ENCODE data around the gene GABBR2.
"Not testable (repeated sequence)": the region's sequence is repeated elsewhere in the genome, so short reads cannot be mapped to it uniquely, and the experiment has no call there.

The GABBR2 gene

DNA sequence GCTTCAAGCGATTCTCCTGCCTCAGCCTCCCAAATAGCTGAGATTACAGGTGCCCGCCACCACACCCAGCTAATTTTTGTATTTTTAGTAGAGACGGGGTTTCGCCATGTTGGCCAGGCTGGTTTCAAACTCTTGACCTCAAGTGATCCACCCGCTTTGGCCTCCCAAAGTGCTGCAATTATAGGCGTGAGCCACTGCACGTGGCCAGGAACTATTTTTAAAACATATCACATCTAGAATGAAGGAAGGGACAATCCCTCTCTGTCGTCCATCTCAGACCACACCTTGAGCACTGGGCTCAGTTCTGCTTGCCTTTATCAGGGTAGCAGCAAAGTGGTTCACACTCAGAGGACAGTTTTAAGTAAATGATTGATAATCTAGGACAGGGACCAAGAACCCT is 207.5 kb downstream of the GABBR2 start:
- not testable (repeated sequence) for H3K36me3 Mint-ChIP-seq (ENCODE audit: low read depth); H3K4me1 Mint-ChIP-seq (ENCODE audit: low read depth); H3K27me3 Mint-ChIP-seq (ENCODE audit: low read depth); H3K4me3 Mint-ChIP-seq; H3K27ac Mint-ChIP-seq; H3K9me3 Mint-ChIP-seq

- Mint-ChIP-seq H3K27me3 (ENCODE audit: low read depth) (no peaks in the 10 kb centered on the region), H3K27ac (no peak overlapping the region), H3K4me3 (no peak overlapping the region), H3K36me3 (ENCODE audit: low read depth) (no peaks in the 10 kb centered on the region), H3K4me1 (ENCODE audit: low read depth) (no peaks in the 10 kb centered on the region), H3K9me3 (no peaks in the 10 kb centered on the region)
Observed at GRCh38 chr9:98500337-98500919, 208.3 kb downstream of the GABBR2 start.

DNA sequence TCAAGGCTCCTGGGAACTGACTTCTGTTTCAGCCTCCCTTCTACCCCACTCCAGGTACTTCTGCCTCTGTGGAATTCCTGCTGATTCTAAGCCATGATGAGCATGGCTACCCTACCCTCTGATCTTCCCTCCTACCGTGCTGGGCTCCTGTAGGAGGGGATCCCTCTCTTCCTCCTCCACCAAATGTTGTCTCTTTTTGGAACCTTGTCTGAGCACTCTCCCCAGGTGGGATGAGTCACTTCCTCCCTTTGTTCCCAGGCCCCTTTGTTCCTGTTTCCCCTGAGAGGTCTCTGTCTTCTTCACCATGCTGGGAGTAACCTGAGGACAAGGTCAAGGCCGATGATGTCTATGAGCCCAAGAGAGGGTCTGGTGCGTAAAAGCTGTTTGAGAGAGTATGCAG is 213.2 kb downstream of the GABBR2 start:
- Mint-ChIP-seq H3K27ac (no peak overlapping the region), H3K36me3 (ENCODE audit: low read depth) (no peaks in the 10 kb centered on the region), H3K4me3 (no peak overlapping the region), H3K9me3 (no peaks in the 10 kb centered on the region), H3K4me1 (ENCODE audit: low read depth) (no peaks in the 10 kb centered on the region), H3K27me3 (ENCODE audit: low read depth) (peaks cover 9% of the 10 kb centered on the region)

DNA sequence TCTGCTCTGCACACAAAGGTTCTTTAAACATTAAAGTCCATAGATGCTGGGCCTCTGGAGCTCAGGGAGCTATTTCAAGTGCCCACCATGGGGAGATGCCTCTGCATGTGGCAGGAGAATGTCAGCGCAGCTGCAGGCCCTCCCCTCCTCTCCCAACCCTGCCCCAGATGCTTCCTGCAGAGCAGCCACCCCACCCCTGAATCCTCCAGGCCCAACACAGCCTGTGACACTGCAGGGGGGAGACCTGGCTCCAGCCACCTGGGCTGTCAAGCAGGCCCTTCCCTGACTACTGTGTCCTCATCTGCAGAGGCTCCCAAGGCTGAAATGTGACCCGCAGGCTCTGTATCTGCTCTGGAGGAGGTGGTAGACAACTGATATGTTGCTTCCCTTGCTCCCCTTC is 213.9 kb downstream of the GABBR2 start:
- Mint-ChIP-seq H3K27me3 (ENCODE audit: low read depth) (peaks cover 9% of the 10 kb centered on the region), H3K4me3 (no peak overlapping the region), H3K27ac (no peak overlapping the region)

GRCh38 chr9:98491828-98492227 is 216.9 kb downstream of the GABBR2 start:
- H3K27ac Mint-ChIP-seq: no peak overlapping the region
- peaks cover 13% of the 10 kb centered on the region for H3K27me3 Mint-ChIP-seq (ENCODE audit: low read depth)
- no peaks in the 10 kb centered on the region for H3K36me3 Mint-ChIP-seq (ENCODE audit: low read depth)
- no peak overlapping the region for H3K4me3 Mint-ChIP-seq
- no peaks in the 10 kb centered on the region for H3K4me1 Mint-ChIP-seq (ENCODE audit: low read depth)
- no peaks in the 10 kb centered on the region for H3K9me3 Mint-ChIP-seq

More for the DNA sequence above, 213.9 kb downstream of the GABBR2 start:
- Mint-ChIP-seq H3K9me3 (no peaks in the 10 kb centered on the region), H3K4me1 (ENCODE audit: low read depth) (no peaks in the 10 kb centered on the region), H3K36me3 (ENCODE audit: low read depth) (no peaks in the 10 kb centered on the region)

DNA sequence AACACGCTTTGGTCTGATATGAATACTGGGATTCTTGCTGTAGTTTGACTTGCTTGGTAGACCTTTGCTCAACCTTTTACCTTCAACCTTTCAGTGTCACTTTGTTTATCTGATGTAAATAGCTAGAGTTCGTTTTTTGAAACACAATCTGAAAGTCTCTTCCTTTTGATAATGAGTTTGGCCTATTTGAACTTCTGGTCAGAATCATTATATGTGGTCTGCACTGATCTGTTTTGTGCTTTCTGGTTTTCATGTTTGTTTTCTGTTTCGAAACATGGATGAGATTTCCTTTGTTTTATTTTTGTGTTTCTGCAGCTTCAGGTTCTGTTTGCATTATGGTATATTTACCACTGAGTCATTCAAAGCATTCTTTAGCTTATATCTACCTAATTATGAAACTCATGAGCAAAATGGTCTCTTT is 217.5 kb downstream of the GABBR2 start:
- H3K27ac Mint-ChIP-seq: no peak overlapping the region
- no peaks in the 10 kb centered on the region for H3K36me3 Mint-ChIP-seq (ENCODE audit: low read depth)
- H3K27me3 Mint-ChIP-seq (ENCODE audit: low read depth): peaks cover 13% of the 10 kb centered on the region
- no peak overlapping the region for H3K4me3 Mint-ChIP-seq
- no peaks in the 10 kb centered on the region for H3K4me1 Mint-ChIP-seq (ENCODE audit: low read depth)
- no peaks in the 10 kb centered on the region for H3K9me3 Mint-ChIP-seq

DNA sequence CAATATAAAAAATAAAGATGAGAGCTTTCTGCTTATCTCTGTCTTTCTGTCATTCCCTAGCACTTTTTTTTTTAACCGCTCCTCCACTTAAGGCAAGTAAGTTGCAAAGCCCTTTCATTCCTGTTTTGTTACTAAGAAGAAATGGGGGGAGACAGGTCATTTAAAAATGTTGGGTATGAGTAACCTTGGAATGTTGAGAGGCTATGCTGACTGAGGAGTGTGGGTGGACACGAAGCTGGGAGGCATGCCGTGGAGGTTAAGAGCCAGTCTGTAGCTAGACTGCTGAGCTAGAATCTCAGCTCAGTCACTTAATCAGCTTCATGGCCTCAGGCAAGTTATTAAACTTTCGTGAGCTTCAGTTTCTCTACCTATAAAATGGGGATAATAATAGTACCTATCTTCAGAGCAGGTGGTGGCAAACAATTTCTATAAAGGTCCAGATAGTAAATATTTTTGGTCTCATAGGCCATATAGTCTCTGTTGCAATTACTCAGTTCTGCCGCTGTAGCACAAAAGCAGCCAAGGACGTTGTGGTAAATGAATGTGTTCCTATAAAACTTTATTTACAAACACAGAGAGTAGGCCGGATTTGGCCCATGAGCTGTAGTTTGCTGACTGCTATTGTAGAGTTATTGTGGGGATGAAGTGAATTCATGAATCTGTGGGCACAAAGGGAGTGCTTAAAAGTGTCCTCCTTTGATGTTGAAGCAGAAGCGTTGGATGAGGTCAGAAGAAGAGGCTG is 220.0 kb downstream of the GABBR2 start:
- Mint-ChIP-seq H3K9me3 (no peaks in the 10 kb centered on the region), H3K36me3 (ENCODE audit: low read depth) (no peaks in the 10 kb centered on the region)

GRCh38 chr9:98485706-98486105 is 223.0 kb downstream of the GABBR2 start:
- H3K27me3 Mint-ChIP-seq (ENCODE audit: low read depth): peaks cover 13% of the 10 kb centered on the region
- H3K4me1 Mint-ChIP-seq (ENCODE audit: low read depth): no peaks in the 10 kb centered on the region
- H3K9me3 Mint-ChIP-seq: no peaks in the 10 kb centered on the region
- H3K36me3 Mint-ChIP-seq (ENCODE audit: low read depth): no peaks in the 10 kb centered on the region
- H3K4me3 Mint-ChIP-seq: no peak overlapping the region
- no peak overlapping the region for H3K27ac Mint-ChIP-seq

More for the DNA sequence above, 220.0 kb downstream of the GABBR2 start:
- no peaks in the 10 kb centered on the region for H3K4me1 Mint-ChIP-seq (ENCODE audit: low read depth)
- peaks cover 10% of the 10 kb centered on the region for H3K27me3 Mint-ChIP-seq (ENCODE audit: low read depth)
- H3K27ac Mint-ChIP-seq: no peak overlapping the region
- no peak overlapping the region for H3K4me3 Mint-ChIP-seq

- H3K36me3 Mint-ChIP-seq (ENCODE audit: low read depth): no peaks in the 10 kb centered on the region
- no peaks in the 10 kb centered on the region for H3K4me1 Mint-ChIP-seq (ENCODE audit: low read depth)
- H3K4me3 Mint-ChIP-seq: no peak overlapping the region
- no peak overlapping the region for H3K27ac Mint-ChIP-seq
- H3K27me3 Mint-ChIP-seq (ENCODE audit: low read depth): peaks cover 13% of the 10 kb centered on the region
- no peaks in the 10 kb centered on the region for H3K9me3 Mint-ChIP-seq
Observed at GRCh38 chr9:98484162-98484561, 224.6 kb downstream of the GABBR2 start.

GRCh38 chr9:98482226-98482625 is 226.5 kb downstream of the GABBR2 start:
- Mint-ChIP-seq H3K27me3 (ENCODE audit: low read depth) (peaks cover 10% of the 10 kb centered on the region), H3K4me1 (ENCODE audit: low read depth) (no peaks in the 10 kb centered on the region), H3K36me3 (ENCODE audit: low read depth) (no peaks in the 10 kb centered on the region), H3K9me3 (no peaks in the 10 kb centered on the region), H3K27ac (no peak overlapping the region), H3K4me3 (no peak overlapping the region)

DNA sequence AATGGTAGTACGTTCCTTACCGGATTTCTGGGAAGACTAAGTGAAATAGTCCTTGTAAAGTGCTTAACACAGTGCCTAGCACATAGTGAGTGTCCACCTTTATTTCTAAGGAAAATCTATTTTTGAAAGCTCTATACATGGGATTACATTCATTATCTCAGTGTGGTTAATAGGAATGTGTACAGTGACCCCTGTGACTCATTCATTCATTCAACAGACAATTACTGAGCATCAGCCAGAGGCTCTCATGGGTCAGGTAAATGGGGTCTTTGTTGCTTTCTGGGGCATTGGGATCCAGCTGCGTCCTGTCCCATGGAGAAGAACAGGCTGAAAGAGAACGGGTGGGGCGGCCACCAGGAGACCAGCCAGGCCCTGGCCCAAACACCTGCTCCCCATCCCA is 227.1 kb downstream of the GABBR2 start:
- no peak overlapping the region for H3K27ac Mint-ChIP-seq
- no peaks in the 10 kb centered on the region for H3K36me3 Mint-ChIP-seq (ENCODE audit: low read depth)
- no peaks in the 10 kb centered on the region for H3K9me3 Mint-ChIP-seq
- peaks cover 10% of the 10 kb centered on the region for H3K27me3 Mint-ChIP-seq (ENCODE audit: low read depth)
- H3K4me3 Mint-ChIP-seq: no peak overlapping the region
- no peaks in the 10 kb centered on the region for H3K4me1 Mint-ChIP-seq (ENCODE audit: low read depth)

- no peak overlapping the region for H3K4me3 Mint-ChIP-seq
- H3K9me3 Mint-ChIP-seq: no peaks in the 10 kb centered on the region
- no peak overlapping the region for H3K27ac Mint-ChIP-seq
- no peaks in the 10 kb centered on the region for H3K36me3 Mint-ChIP-seq (ENCODE audit: low read depth)
- no peaks in the 10 kb centered on the region for H3K4me1 Mint-ChIP-seq (ENCODE audit: low read depth)
- H3K27me3 Mint-ChIP-seq (ENCODE audit: low read depth): peaks cover 13% of the 10 kb centered on the region
Observed at GRCh38 chr9:98479967-98480847, 228.5 kb downstream of the GABBR2 start.

- no peak overlapping the region for H3K4me3 Mint-ChIP-seq
- peaks cover 13% of the 10 kb centered on the region for H3K27me3 Mint-ChIP-seq (ENCODE audit: low read depth)
- no peaks in the 10 kb centered on the region for H3K4me1 Mint-ChIP-seq (ENCODE audit: low read depth)
- no peak overlapping the region for H3K27ac Mint-ChIP-seq
- no peaks in the 10 kb centered on the region for H3K9me3 Mint-ChIP-seq
- no peaks in the 10 kb centered on the region for H3K36me3 Mint-ChIP-seq (ENCODE audit: low read depth)
Observed at GRCh38 chr9:98479449-98479848, 229.3 kb downstream of the GABBR2 start.

- Mint-ChIP-seq H3K36me3 (ENCODE audit: low read depth) (no peaks in the 10 kb centered on the region), H3K4me1 (ENCODE audit: low read depth) (no peaks in the 10 kb centered on the region), H3K27ac (no peak overlapping the region), H3K9me3 (no peaks in the 10 kb centered on the region), H3K27me3 (ENCODE audit: low read depth) (peaks cover 7% of the 10 kb centered on the region), H3K4me3 (no peak overlapping the region)
Observed at GRCh38 chr9:98477884-98478283, 230.9 kb downstream of the GABBR2 start.

- H3K27me3 Mint-ChIP-seq (ENCODE audit: low read depth): peaks cover 3% of the 10 kb centered on the region
- no peaks in the 10 kb centered on the region for H3K9me3 Mint-ChIP-seq
- no peaks in the 10 kb centered on the region for H3K4me1 Mint-ChIP-seq (ENCODE audit: low read depth)
- H3K36me3 Mint-ChIP-seq (ENCODE audit: low read depth): no peaks in the 10 kb centered on the region
- H3K27ac Mint-ChIP-seq: no peak overlapping the region
- H3K4me3 Mint-ChIP-seq: no peak overlapping the region
Observed at GRCh38 chr9:98472216-98472615, 236.5 kb downstream of the GABBR2 start.

Measured in T-helper 1 cell treated with Interleukin-12 subunit alpha and Interleukin-12 subunit beta and Interleukin-4 antibody, amounts not matched to agents 30 μg/mL and 1 μg/mL, for 36 hours (primary cell).